ENCODE data around the gene KCNJ6. TPM values are rescaled to one million over a fixed set of nuclear protein-coding genes. Genes with fewer than 3 reads are reported as not detected.

The KCNJ6 gene
- total and polyA plus RNA-seq, 9 of the 15 experiments (the other 6 are each of a cell fraction or from before 2014, with no cell fraction given) = 0.06 to 0.21 (median 0.13) TPM; not detected in 1

GRCh38 chr21:37748351-37748750 is 167.9 kb downstream of the KCNJ6 start:
- Histone ChIP-seq H3K79me2 (ENCODE audit: control insufficient read depth, insufficient read depth, low read length) (no peaks in the 10 kb centered on the region), H3K4me2 (ENCODE audit: insufficient read depth, low read length) (no peak overlapping the region), H3K9me3 (replicated peaks; ENCODE audit: control insufficient read depth, insufficient read depth, low read depth, low read length) (no peaks in the 10 kb centered on the region), H3K9me1 (ENCODE audit: control insufficient read depth, insufficient read depth, low read length) (no peaks in the 10 kb centered on the region), H3K4me1 (replicated peaks in 1 of 2; ENCODE audit: control insufficient read depth in 2 of 2, insufficient read depth in 2 of 2, low read length in 2 of 2) (no peaks in the 10 kb centered on the region), H3K9ac (ENCODE audit: insufficient read depth in 1 of 2, low read depth in 2 of 2, low read length in 2 of 2) (no peak overlapping the region), H2AFZ (ENCODE audit: low read depth, low read length) (no peak overlapping the region), H3K36me3 (ENCODE audit: control insufficient read depth, insufficient read depth, low read length) (no peaks in the 10 kb centered on the region), H3K27ac (ENCODE audit: extremely low read depth, low read depth, low read length) (no peak overlapping the region), H3K27me3 (ENCODE audit: control insufficient read depth in 2 of 2, insufficient read depth in 2 of 2, low read length in 2 of 2) (peaks cover 17 to 32% of the 10 kb centered on the region in 2 experiments; a peak in 4 of 5 replicates), H4K20me1 (replicated peaks; ENCODE audit: control insufficient read depth, insufficient read depth, low read length) (no peaks in the 10 kb centered on the region), H3K4me3 (no peak overlapping the region)
- DNase-seq (ENCODE audit: extremely low read depth in 1 of 4, low spot score in 3 of 4) = no peak
- WGBS (ENCODE audit: insufficient coverage, low coverage, missing lambda C conversion rate) = 0% methylated on average over 3 of the region's 3 CpGs
- no peak for ATAC-seq
- POLR2A ChIA-PET = interaction anchor here (1.5 kb wide), 1 partner anchor 11 kb away, joined by 3 read pairs; no protein-coding TSS in a partner anchor
- intact Hi-C loops (cut with micrococcal nuclease) (no loop called here), in situ Hi-C loops (cut with MboI) (no loop called here)
- CTCF ChIA-PET (ENCODE audit: low intra/inter-chr PET ratio) = no interaction called here
- FAIRE-seq = no peak
- TF ChIP-seq SOX6 (IDR thresholded peaks at IDR 0.05) = no peak
- TF ChIP-seq RCOR1 (IDR thresholded peaks at IDR 0.05; ENCODE audit: borderline replicate concordance in 1 of 2, low read depth in 2 of 2, low read length in 2 of 2) = no peak
- no peak for TF ChIP-seq BACH1 (tag; IDR thresholded peaks at IDR 0.05)
- TF ChIP-seq SETDB1 (IDR thresholded peaks at IDR 0.05; ENCODE audit: low read length) = no peak
- TF ChIP-seq ARID2 (IDR thresholded peaks at IDR 0.05) = no peak
- BruUV-seq (replicated peaks) = no TSS peak

GRCh38 chr21:37746849-37747248 is 169.4 kb downstream of the KCNJ6 start:
- no peaks in the 10 kb centered on the region for H3K4me1 ChIP-seq (replicated peaks in 1 of 2; ENCODE audit: control insufficient read depth in 2 of 2, insufficient read depth in 2 of 2, low read length in 2 of 2)
- H3K27ac ChIP-seq (ENCODE audit: extremely low read depth, low read depth, low read length) = no peak overlapping the region
- no peak overlapping the region for H3K4me3 ChIP-seq
- H3K4me2 ChIP-seq (ENCODE audit: insufficient read depth, low read length) = no peak overlapping the region
- 0% methylated on average over 2 of the region's 2 CpGs for WGBS (ENCODE audit: insufficient coverage, low coverage, missing lambda C conversion rate)
- ATAC-seq (peak; percentile 84), FAIRE-seq (no peak), DNase-seq (ENCODE audit: extremely low read depth in 1 of 4, low spot score in 3 of 4) (peak in 1 of 4 experiments; percentile 9)
- peaks cover 12 to 17% of the 10 kb centered on the region in 2 experiments; a peak in 4 of 5 replicates for H3K27me3 ChIP-seq (ENCODE audit: control insufficient read depth in 2 of 2, insufficient read depth in 2 of 2, low read length in 2 of 2)
- H3K79me2 ChIP-seq (ENCODE audit: control insufficient read depth, insufficient read depth, low read length) = no peaks in the 10 kb centered on the region
- intact Hi-C loops (cut with micrococcal nuclease) = no loop called here
- H3K9ac ChIP-seq (ENCODE audit: insufficient read depth in 1 of 2, low read depth in 2 of 2, low read length in 2 of 2) = no peak overlapping the region
- in situ Hi-C loops (cut with MboI) = no loop called here
- ChIA-PET CTCF (ENCODE audit: low intra/inter-chr PET ratio) (no interaction called here), POLR2A (no interaction called here)
- no peaks in the 10 kb centered on the region for H3K36me3 ChIP-seq (ENCODE audit: control insufficient read depth, insufficient read depth, low read length)
- BruUV-seq (replicated peaks) = no TSS peak
- H2AFZ ChIP-seq (ENCODE audit: low read depth, low read length) = no peak overlapping the region
- H3K9me1 ChIP-seq (ENCODE audit: control insufficient read depth, insufficient read depth, low read length) = no peaks in the 10 kb centered on the region
- no peaks in the 10 kb centered on the region for H3K9me3 ChIP-seq (replicated peaks; ENCODE audit: control insufficient read depth, insufficient read depth, low read depth, low read length)
- H4K20me1 ChIP-seq (replicated peaks; ENCODE audit: control insufficient read depth, insufficient read depth, low read length) = no peaks in the 10 kb centered on the region
- no peak for TF ChIP-seq ZFPM2 (CRISPR knock-in tag; IDR thresholded peaks at IDR 0.05)
- TF ChIP-seq, protein P1, sequence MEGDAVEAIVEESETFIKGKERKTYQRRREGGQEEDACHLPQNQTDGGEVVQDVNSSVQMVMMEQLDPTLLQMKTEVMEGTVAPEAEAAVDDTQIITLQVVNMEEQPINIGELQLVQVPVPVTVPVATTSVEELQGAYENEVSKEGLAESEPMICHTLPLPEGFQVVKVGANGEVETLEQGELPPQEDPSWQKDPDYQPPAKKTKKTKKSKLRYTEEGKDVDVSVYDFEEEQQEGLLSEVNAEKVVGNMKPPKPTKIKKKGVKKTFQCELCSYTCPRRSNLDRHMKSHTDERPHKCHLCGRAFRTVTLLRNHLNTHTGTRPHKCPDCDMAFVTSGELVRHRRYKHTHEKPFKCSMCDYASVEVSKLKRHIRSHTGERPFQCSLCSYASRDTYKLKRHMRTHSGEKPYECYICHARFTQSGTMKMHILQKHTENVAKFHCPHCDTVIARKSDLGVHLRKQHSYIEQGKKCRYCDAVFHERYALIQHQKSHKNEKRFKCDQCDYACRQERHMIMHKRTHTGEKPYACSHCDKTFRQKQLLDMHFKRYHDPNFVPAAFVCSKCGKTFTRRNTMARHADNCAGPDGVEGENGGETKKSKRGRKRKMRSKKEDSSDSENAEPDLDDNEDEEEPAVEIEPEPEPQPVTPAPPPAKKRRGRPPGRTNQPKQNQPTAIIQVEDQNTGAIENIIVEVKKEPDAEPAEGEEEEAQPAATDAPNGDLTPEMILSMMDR (IDR thresholded peaks at IDR 0.05 in 2 of 3, conservative IDR thresholded peaks at IDR 0.05 in 1 of 3; ENCODE audit: insufficient read depth in 2 of 3, low read depth in 1 of 3, low read length in 3 of 3) = peak; percentile 10 to 16 (median 15); a peak in 1 of 6 replicates

All from K562 (cell line).